A204.1 (cell line): ENCODE measurements around the gene IFNLR1.

Source experiments
- FAIRE-seq: peaks from 2 replicates; lab custom pipeline; 2012; peaks lifted over from hg19 to GRCh38; lab: Jason Lieb, UNC

The IFNLR1 gene

DNA sequence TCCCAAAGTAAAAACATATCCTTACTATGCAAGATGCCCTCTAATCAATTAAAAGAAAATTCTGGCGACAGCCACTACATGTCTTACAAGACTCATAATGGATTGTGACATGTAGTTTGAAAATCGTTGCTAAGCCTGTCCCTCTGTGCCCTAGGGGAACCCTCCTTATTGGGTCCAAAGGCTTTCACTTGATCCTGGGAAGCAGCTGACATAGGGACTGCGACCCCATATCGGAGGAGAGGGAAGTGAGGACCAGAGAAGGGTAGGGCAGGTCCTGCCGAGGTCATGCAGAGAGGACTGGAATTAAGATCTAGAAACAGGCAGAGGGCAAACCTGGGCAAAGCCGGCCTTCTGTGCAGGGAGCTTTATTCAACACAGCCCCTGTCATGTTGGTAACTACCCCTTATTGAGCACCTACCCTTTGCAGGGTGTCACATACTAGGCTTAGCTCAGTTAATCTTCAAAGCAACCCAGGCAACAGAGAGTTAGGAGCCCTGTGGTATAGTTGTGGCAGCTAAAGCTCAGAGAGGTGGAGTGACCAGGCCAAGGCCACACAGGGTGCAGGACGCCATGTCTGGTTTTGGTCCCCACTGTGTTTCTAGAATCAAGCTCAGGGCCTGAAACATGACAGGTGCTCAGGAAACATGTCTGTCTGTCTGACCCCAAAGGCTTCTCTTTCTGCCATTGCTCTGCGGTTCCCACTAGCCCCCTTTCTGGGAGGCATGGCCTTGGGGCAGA lies 18.4 kb upstream of the IFNLR1 start:
- no peak for FAIRE-seq

DNA sequence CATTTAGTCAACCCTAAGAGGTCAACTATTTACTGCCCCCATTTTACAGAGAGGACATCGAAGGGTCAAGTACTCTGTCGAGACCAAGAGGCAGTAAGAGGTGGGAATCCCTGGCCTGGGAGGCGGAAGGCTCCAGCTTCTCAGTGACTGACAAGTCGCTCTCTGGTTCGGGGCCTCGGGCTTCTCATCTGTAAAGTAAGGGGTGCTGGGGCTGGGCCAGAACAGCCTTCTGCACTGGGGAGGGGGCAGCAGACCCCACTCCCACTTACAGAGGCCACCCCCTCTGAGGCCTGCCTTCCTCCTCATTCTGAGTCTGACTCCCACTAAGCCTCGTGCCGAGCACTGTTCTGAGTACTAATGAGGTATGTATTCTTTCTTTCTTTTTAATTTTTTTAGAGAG lies 17.0 kb upstream of the IFNLR1 start:
- no peak for FAIRE-seq

DNA sequence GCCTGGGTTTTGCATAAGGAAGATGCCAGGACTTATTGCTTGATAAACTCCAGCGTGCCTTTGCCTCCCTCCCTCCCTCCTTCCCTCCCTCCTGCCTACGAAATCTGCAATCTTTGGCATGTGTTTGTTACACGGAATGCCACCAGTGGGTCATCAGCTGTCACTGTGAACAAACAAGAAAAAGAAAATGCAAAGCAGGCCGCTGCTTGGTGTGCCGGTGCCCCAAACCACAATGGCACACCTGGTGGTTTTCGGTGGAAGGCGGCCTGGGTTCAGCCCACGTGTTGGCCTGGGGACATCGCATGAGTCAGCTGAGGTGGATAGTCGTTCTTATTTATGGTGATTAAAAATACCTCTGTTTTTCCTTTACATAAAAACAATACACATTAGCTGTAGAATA lies 16.3 kb upstream of the IFNLR1 start:
- no peak for FAIRE-seq

DNA sequence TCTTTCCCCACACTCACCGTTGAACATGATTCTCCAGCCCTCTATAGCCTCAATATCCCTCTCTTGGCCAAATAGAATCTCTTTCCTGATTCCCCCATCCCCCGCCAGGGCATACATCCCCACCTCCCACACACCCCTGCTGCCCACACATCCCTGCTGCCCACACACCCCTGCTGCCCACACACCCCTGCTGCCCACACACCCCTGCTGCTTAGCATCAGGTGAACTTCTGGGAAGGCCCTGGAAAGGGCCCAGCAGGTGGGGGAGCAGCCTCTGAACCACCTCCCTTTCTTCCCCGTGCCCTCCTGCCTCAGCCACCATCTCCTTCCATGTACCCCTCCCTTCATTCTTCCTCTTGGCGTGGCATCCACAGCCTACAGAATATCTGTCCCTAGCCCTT lies 15.9 kb upstream of the IFNLR1 start:
- no peak for FAIRE-seq

DNA sequence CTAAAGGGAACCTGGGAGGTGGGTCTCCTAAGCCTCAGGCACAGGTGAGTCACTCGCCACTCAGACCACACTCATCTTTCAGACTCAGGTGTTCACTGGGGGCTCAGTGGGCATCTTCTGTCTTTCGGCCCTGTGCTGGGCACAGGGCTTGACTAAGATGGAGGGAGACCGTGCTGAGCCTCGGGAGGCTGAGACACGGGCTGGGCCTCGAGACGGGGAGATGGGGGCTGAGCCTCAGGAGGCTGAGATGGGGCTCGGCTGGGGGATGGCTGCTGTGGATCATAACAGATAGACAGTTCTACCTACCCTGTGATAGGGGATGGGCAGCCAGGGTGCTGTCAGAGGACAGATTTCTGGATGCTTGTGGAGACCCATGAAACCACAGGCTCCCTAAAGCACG lies 15.5 kb upstream of the IFNLR1 start:
- no peak for FAIRE-seq

DNA sequence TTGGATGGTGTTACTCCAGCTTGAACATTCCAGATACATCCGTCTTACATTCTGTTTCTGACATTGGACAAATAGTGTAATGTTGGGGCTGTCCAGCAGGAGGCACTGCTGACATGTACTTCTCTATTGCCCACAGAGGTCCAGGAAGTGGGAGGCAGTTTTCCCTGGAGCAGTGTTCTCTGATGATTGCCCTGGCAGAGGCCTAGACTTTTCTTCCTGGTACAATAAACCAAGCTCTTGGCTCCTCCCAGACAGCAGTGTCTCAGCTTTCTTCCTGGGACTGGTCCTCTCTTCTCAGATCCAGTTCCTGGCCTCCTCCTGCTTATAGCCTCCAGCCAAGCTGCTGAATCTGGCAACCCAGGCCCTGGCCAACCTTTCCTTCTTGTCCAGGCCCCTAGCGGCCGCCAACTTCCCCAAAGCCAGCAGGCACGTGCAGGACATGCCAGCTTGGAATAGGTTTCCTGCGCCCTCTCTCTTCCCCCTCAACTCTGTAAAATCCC lies 14.9 kb upstream of the IFNLR1 start:
- no peak for FAIRE-seq

DNA sequence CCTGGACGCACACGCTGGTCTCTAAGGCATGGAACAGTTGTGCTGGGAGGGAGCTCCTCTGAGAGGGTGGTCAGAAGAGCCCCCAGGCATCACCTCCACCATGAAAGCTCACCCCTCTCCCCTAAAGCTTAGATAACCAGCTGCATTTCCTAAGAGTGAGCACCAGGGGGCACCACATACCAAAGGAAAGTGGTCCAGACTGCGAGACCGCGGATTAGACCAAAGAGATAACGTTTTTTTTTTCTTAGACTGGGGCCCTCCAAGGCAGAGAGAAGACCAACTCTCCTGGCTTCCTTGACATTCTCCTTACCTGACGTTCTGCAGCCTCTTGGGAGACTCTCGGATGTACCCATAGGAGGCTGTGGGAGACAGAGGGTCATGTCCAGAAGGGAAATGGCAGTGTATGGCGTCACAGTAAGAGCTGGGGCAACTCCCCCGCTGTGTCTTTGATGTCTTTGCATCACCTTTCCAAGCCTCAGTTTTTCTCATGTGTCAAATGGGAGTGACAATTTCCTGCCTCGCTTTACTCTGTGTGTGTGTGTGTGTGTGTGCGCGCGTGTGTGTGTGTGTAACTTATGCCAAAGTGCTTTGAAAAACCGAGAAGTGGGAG lies 12.3 kb upstream of the IFNLR1 start:
- FAIRE-seq, result no peak

DNA sequence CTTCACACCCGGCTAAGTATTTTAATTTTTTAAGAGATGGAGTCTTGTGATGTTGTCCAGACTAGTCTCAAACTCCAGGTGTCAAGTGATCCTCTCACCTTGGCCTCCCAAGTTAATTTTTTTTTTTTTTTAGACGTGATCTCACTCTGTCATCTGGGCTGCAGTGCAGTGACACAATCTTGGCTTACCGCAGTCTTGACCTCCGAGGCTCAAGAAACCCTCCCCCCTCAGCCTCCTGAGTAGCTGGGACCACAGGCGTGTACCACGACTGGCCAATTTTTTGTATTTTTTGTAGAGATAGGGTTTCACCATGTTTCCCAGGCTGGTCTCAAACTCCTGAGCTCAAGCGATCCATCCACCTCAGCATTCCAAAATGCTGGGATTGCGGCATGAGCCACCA lies 11.7 kb upstream of the IFNLR1 start:
- FAIRE-seq, result no peak

DNA sequence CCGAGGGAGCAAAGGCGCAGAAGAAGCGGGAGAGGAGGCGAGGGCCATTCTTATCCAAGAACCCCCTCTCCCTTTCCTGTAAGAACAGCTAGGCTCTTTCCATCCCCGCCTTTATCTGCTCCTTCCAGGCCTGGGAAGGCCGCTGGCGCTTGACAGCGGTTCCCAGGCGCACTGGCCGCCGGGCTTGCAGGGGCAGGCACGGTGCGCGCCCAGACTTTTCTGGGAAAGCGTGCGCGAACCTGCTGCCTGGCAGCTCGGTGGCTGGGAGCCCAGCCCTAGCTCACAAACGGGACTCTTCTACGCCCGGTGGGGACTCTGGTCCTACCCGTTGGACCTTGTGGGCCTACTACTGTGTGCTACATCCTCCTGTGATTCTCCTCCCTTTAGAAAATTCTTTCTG lies 8.8 kb upstream of the IFNLR1 start:
- FAIRE-seq, result no peak

DNA sequence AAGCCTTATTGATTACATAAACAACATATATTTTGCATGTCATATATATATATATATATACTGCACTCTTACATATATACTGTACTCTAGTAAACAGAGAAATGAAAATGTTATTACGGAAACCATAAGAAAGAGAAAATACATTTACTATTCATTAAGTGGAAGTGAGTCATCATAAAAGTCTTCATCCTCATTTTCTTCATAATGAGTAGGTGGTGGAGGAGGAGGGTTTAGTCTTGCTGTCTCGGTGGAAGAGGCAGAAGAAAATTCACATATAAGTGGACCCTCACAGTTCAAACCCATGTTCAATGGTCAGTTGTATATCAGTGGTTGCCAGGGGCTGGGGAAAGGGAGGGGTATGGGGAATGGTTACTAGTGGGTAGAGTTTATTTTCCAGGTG lies 8.0 kb upstream of the IFNLR1 start:
- no peak for FAIRE-seq

DNA sequence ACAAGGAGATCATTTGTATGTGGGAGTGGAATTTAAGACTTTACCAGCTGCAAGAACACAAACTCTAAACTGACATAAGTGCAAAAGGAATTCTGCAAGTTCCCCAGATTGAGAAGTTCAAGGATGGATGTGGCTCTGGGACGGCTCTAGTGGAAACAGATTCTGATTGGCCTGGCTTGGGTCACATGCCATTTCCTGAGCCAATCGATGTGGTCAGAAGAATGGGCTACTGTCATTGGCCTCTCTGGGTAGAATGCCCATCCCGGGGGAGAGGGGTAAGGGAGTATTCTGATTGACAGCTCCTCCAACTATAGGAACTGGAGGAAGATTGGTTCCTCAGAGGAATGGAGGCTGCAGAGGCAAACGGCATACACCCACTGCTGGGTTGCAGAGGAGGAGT lies 6.0 kb upstream of the IFNLR1 start:
- FAIRE-seq, result no peak

DNA sequence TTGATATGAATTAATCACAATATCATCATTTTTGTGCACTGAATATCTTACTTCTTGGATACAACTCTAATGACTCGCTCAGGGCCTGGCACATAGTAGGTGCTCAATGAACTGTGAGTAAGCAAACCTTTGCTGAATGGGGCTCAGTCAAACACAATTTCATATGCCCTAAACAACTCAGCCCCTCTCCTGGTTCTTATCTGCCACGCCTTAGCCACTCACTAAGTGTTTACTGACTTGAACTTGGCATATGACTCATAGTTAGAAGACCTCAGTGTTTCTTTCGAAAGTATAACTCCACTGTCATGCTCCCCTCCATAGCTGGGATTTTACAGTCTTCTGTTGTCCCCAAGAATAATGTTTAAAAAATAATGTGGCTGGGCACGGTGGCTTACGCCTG lies 4.8 kb upstream of the IFNLR1 start:
- no peak for FAIRE-seq

DNA sequence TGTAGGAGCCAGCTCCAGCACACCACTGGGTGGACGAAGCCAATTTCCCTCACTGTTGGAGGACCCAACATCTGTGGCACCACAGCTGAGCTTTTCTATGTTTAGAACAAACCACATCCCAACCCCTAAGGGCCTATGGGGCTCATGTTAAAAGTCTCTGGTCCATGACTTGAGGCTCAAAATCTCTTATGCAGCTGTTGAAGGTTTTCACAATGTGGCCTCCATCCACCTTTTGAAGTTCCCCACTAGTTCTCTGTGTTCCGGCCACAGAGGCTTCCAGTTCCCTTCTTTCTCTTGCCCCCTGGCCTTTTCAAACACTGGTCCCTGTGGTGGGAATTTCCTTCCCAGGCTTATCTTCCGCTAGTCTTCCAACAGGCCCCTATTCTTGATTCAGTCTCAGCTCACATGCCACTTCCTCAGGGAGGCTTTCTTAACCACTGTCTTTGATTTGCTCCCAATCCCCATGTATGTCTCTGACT lies 3.9 kb upstream of the IFNLR1 start:
- no peak for FAIRE-seq

DNA sequence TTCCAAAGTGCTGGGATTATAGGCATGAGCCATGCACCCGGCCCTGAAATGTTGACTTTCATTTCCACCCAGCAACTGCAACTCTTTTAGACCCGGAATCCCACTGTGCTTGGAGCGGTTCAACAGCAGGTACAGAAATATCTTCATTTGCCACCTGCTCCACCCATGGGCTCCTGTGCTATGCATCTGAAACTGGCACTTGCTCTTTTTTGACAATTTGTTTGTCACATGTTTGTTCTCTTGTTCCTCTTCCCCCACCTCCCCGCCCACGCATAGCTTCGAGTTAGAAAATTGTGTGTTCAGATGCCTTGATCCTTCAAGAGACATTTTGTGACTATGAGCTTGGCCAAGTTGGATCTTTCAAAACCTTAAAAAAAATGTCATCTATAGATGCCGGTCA lies 2.4 kb upstream of the IFNLR1 start:
- no peak for FAIRE-seq

DNA sequence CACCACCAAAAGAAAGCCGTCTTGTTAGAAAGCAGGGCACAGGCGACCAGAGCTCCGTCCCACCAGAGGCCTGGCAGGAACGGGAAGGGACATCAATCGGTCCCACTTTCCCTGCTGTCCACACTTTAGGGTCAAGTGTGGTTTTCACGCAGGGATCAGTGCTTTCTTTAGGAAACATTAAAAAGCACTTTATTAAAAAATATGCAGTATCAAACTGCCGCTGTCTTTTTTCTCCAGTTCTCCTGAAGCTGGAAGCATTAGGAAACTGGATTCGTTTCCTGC lies 437 bp downstream of the IFNLR1 start:
- FAIRE-seq, result no peak

DNA sequence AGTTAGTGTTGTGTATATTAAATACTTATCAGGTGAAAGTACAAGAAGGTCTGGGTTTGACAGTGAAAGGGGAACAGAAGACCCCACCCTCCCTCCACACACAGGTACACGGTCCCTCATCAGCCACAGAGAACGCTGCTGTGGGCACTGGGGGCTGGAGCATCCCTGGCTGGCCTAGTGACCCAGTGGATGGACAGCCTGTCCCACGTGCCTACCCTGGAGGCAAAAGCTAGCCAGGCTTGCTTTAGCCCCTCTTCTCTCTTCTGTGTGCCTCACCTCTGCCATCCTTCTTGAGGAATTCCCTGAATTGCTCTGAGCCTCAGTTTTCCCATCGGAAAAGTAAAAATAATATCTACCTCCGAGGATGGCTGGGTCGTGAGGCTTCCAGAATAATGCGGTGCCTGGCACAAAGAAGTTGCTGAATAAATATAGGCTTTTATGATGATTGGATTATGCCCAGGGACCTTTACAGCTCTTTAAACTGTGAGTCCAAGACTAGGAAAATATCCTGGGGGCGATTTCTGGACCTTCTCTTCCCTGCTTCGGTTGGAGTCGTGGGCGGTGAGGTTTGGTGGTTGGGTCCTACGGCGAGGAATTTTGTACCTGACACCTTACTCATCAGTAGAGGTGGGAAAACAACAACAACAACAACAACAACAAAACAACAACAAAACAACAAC lies 918 bp downstream of the IFNLR1 start:
- FAIRE-seq, result no peak

DNA sequence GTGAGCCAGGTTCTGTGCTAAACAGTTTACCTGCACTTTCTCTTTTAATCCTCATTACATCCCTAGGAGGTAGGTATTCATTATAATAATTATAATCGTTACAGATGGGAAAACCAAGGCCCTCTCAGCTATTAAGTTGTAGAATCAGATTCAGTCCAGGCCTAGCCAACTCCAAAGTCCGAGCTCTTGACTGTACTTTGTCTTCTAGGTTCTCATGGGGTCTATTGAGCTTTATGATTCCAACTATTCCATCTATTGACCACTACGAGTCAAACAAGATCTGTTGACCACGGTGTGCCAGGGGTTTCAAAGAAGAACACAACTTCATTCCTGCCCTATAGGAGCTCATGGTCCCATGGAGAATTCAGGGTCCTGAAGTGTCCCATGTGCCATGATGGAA lies 2.0 kb downstream of the IFNLR1 start:
- FAIRE-seq, result no peak

DNA sequence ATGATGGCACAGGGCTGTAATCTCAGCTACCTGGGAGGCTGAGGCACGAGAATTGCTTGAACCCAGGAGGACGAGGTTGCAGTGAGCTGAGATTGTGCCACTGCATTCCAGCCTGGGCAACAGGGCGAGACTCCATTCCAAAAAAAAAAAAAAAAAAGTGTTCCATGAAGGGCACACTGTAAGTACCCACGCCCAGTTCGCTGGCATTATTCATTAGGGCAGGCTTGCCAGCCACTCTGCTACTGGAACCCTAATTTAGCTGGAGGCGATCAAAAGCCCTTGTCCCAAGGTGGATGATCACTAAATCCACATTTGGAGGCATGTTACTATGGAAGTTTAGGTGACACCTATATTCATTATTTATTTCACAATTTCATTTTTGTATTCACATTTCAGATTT lies 5.0 kb downstream of the IFNLR1 start:
- FAIRE-seq, result no peak

DNA sequence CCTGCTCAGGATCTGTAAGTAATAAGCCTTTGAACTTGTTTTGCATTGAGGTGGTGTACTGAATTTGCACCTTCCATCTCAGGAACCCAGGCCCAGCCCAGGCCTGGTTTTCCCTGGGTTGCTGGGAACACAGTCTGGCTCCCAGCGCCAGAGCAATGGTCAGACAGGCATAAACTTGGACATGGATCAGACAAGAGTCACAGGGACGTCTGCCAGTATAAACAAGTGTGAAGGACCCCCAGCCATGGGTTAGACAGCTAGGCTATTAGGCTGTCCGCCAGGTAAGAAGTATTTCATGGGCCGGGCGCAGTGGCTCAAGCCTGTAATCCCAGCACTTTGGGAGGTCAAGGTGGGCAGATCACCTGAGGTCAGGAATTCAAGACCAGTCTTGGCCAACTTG lies 5.5 kb downstream of the IFNLR1 start:
- FAIRE-seq, result no peak

DNA sequence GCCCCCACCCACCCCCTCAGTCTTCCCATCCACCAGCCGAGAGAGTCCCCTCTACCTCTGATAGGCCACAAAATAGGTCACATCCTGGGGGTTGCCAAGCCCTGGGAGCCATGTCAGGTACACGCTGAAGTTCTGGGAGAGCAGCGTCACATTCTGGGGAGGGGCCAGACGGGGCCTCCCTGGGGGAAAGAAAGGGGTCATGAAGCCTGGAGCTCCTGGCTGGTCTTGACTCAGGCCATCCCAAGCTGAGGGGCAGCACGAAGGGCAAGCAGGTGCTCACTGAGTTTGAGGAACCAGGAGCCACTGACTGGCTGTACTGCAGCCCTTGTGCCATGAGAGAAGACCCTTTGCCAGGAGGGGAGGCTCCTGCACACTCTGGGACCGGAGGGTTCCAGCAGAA lies 6.4 kb downstream of the IFNLR1 start:
- no peak for FAIRE-seq

DNA sequence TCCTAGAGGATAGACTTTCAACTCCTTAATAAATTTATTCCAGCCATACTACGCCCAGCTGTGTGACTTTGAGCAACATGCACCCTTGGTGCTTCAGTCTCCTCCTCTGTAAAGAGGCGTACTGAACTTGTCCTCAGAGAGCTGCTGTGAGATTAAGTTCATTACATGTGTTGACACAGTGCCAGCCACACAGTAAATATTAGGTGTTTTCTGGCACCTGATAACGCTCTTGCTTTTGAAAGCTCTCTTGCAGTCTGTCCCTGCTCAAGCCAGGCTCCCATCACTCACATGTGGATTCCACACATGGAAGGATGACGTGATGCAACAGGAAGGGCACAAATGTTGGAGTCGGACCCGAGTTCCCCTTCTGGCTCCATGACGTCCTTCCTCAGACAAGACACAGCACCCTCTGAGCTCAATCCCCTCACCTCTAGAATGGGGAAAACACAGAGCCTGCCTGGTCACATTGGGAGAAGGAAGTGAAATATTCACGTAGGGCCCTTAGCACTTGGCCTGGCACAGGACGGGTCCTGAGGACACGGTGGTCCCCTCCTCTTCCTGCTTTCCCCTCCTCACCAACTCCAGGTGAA lies 7.7 kb downstream of the IFNLR1 start:
- no peak for FAIRE-seq

DNA sequence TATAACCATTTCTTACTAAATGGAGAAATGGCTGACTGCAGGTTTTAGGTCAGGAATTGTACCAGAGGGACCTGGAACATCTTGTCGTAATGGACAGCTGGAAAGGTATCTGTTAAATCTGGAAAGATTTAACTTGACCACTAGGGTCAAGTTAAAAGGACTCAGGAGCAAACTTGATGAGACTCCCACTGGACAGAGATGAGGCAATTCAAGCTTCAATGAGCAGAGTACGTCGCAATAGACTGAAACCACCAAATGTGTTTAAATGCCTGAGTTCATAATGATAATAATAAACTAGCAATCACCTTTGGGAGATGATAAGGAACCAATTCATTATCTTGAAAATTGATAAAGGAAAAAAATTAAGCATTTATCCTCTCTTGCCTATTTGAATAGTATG lies 8.7 kb downstream of the IFNLR1 start:
- FAIRE-seq, result no peak

DNA sequence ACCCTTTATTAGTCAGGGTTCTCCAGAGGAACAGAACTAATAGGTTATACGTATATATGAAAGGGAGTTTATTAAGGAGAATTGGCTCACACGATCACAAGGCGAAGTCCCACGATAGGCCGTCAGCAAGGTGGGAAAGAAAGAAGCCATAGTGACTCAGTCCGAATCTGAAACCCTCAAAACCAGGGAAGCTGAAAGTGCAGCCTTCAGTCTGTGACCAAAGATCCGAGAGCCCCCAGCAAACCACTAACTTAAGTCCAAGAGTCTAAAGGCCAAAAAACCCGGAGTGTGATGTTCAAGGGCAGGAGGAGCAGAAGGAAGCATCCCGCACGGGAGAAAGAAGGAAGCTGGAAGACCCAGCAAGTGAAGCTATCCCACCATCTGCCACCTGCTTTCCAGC lies 9.9 kb downstream of the IFNLR1 start:
- no peak for FAIRE-seq
